ENCODE results near the gene ATP5PB.

Gene ATP5PB

GRCh38 chr1:111420377-111420776 lies 28.9 kb upstream of the ATP5PB start:
- H3K36me3 ChIP-seq (ENCODE audit: control insufficient read depth, insufficient read depth, low read length, severe bottlenecking) = no peaks in the 10 kb centered on the region
- H3K9me3 ChIP-seq (ENCODE audit: control insufficient read depth, low read length) = no peaks in the 10 kb centered on the region
- peaks cover 11% of the 10 kb centered on the region for H3K4me1 ChIP-seq (ENCODE audit: control insufficient read depth, insufficient read depth, low read length)
- H3K27me3 ChIP-seq (replicated peaks; ENCODE audit: control insufficient read depth, insufficient read depth, low read length) = no peaks in the 10 kb centered on the region
- DNase-seq (ENCODE audit: low read depth) = no peak
- H3K4me3 ChIP-seq (ENCODE audit: low read length) = no peak overlapping the region
- H3K9ac ChIP-seq (ENCODE audit: low read length) = no peak overlapping the region

GRCh38 chr1:111422546-111423391 lies 26.5 kb upstream of the ATP5PB start:
- no peak overlapping the region for H3K9ac ChIP-seq (ENCODE audit: low read length)

GRCh38 chr1:111424281-111424680 lies 25.0 kb upstream of the ATP5PB start:
- Histone ChIP-seq H3K9me3 (ENCODE audit: control insufficient read depth, low read length) (no peaks in the 10 kb centered on the region), H3K4me3 (ENCODE audit: low read length) (no peak overlapping the region), H3K4me1 (ENCODE audit: control insufficient read depth, insufficient read depth, low read length) (no peaks in the 10 kb centered on the region), H3K27me3 (replicated peaks; ENCODE audit: control insufficient read depth, insufficient read depth, low read length) (no peaks in the 10 kb centered on the region), H3K9ac (ENCODE audit: low read length) (no peak overlapping the region), H3K36me3 (ENCODE audit: control insufficient read depth, insufficient read depth, low read length, severe bottlenecking) (no peaks in the 10 kb centered on the region)
- DNase-seq (ENCODE audit: low read depth) = no peak

More at GRCh38 chr1:111422546-111423391, 26.5 kb upstream of the ATP5PB start:
- DNase-seq (ENCODE audit: low read depth) = peak; percentile 40
- Histone ChIP-seq H3K4me1 (ENCODE audit: control insufficient read depth, insufficient read depth, low read length) (peaks cover 5% of the 10 kb centered on the region), H3K27me3 (replicated peaks; ENCODE audit: control insufficient read depth, insufficient read depth, low read length) (no peaks in the 10 kb centered on the region), H3K4me3 (ENCODE audit: low read length) (no peak overlapping the region), H3K36me3 (ENCODE audit: control insufficient read depth, insufficient read depth, low read length, severe bottlenecking) (no peaks in the 10 kb centered on the region), H3K9me3 (ENCODE audit: control insufficient read depth, low read length) (no peaks in the 10 kb centered on the region)

GRCh38 chr1:111436726-111437125 lies 12.5 kb upstream of the ATP5PB start:
- Histone ChIP-seq H3K36me3 (ENCODE audit: control insufficient read depth, insufficient read depth, low read length, severe bottlenecking) (peaks cover 43% of the 10 kb centered on the region), H3K4me3 (ENCODE audit: low read length) (no peak overlapping the region), H3K9me3 (ENCODE audit: control insufficient read depth, low read length) (no peaks in the 10 kb centered on the region), H3K4me1 (ENCODE audit: control insufficient read depth, insufficient read depth, low read length) (peaks cover 27% of the 10 kb centered on the region), H3K27me3 (replicated peaks; ENCODE audit: control insufficient read depth, insufficient read depth, low read length) (no peaks in the 10 kb centered on the region), H3K9ac (ENCODE audit: low read length) (no peak overlapping the region)
- peak; percentile 23 for DNase-seq (ENCODE audit: low read depth)

- H3K9ac ChIP-seq (ENCODE audit: low read length) = no peak overlapping the region
- H3K9me3 ChIP-seq (ENCODE audit: control insufficient read depth, low read length) = no peaks in the 10 kb centered on the region
- no peak for DNase-seq (ENCODE audit: low read depth)
- H3K27me3 ChIP-seq (replicated peaks; ENCODE audit: control insufficient read depth, insufficient read depth, low read length) = no peaks in the 10 kb centered on the region
- peaks cover 27% of the 10 kb centered on the region for H3K4me1 ChIP-seq (ENCODE audit: control insufficient read depth, insufficient read depth, low read length)
- H3K4me3 ChIP-seq (ENCODE audit: low read length) = no peak overlapping the region
- H3K36me3 ChIP-seq (ENCODE audit: control insufficient read depth, insufficient read depth, low read length, severe bottlenecking) = peaks cover 73% of the 10 kb centered on the region
Observed at GRCh38 chr1:111439461-111440351, 9.6 kb upstream of the ATP5PB start.

GRCh38 chr1:111441573-111442192 lies 7.6 kb upstream of the ATP5PB start:
- peak; percentile 45 for DNase-seq (ENCODE audit: low read depth)
- no peak overlapping the region for H3K9ac ChIP-seq (ENCODE audit: low read length)
- H3K9me3 ChIP-seq (ENCODE audit: control insufficient read depth, low read length) = no peaks in the 10 kb centered on the region
- H3K27me3 ChIP-seq (replicated peaks; ENCODE audit: control insufficient read depth, insufficient read depth, low read length) = no peaks in the 10 kb centered on the region
- no peak overlapping the region for H3K4me3 ChIP-seq (ENCODE audit: low read length)
- peaks cover 93% of the 10 kb centered on the region for H3K36me3 ChIP-seq (ENCODE audit: control insufficient read depth, insufficient read depth, low read length, severe bottlenecking)
- peaks cover 23% of the 10 kb centered on the region for H3K4me1 ChIP-seq (ENCODE audit: control insufficient read depth, insufficient read depth, low read length)

- Histone ChIP-seq H3K4me1 (ENCODE audit: control insufficient read depth, insufficient read depth, low read length) (peaks cover 23% of the 10 kb centered on the region), H3K27me3 (replicated peaks; ENCODE audit: control insufficient read depth, insufficient read depth, low read length) (no peaks in the 10 kb centered on the region), H3K4me3 (ENCODE audit: low read length) (no peak overlapping the region), H3K9me3 (ENCODE audit: control insufficient read depth, low read length) (no peaks in the 10 kb centered on the region), H3K36me3 (ENCODE audit: control insufficient read depth, insufficient read depth, low read length, severe bottlenecking) (peaks cover 98% of the 10 kb centered on the region), H3K9ac (ENCODE audit: low read length) (no peak overlapping the region)
- DNase-seq (ENCODE audit: low read depth) = no peak
Observed at GRCh38 chr1:111442457-111442856, 6.8 kb upstream of the ATP5PB start.

- H3K9ac ChIP-seq (ENCODE audit: low read length) = no peak overlapping the region
- peaks cover 23% of the 10 kb centered on the region for H3K4me1 ChIP-seq (ENCODE audit: control insufficient read depth, insufficient read depth, low read length)
- H3K27me3 ChIP-seq (replicated peaks; ENCODE audit: control insufficient read depth, insufficient read depth, low read length) = no peaks in the 10 kb centered on the region
- no peak overlapping the region for H3K4me3 ChIP-seq (ENCODE audit: low read length)
- peaks cover 83% of the 10 kb centered on the region for H3K36me3 ChIP-seq (ENCODE audit: control insufficient read depth, insufficient read depth, low read length, severe bottlenecking)
- no peak for DNase-seq (ENCODE audit: low read depth)
- no peaks in the 10 kb centered on the region for H3K9me3 ChIP-seq (ENCODE audit: control insufficient read depth, low read length)
Observed at GRCh38 chr1:111444031-111444430, 5.2 kb upstream of the ATP5PB start.

GRCh38 chr1:111446546-111446945 lies 2.7 kb upstream of the ATP5PB start:
- Histone ChIP-seq H3K4me3 (ENCODE audit: low read length) (no peak overlapping the region), H3K27me3 (replicated peaks; ENCODE audit: control insufficient read depth, insufficient read depth, low read length) (no peaks in the 10 kb centered on the region), H3K36me3 (ENCODE audit: control insufficient read depth, insufficient read depth, low read length, severe bottlenecking) (peaks cover 70% of the 10 kb centered on the region), H3K9me3 (ENCODE audit: control insufficient read depth, low read length) (no peaks in the 10 kb centered on the region), H3K4me1 (ENCODE audit: control insufficient read depth, insufficient read depth, low read length) (peaks cover 28% of the 10 kb centered on the region), H3K9ac (ENCODE audit: low read length) (no peak overlapping the region)
- DNase-seq (ENCODE audit: low read depth) = no peak

- no peaks in the 10 kb centered on the region for H3K9me3 ChIP-seq (ENCODE audit: control insufficient read depth, low read length)
- DNase-seq (ENCODE audit: low read depth) = no peak
- peaks cover 64% of the 10 kb centered on the region for H3K36me3 ChIP-seq (ENCODE audit: control insufficient read depth, insufficient read depth, low read length, severe bottlenecking)
Observed at GRCh38 chr1:111446967-111447892, 2.0 kb upstream of the ATP5PB start.

More at GRCh38 chr1:111446967-111447892, 2.0 kb upstream of the ATP5PB start:
- Histone ChIP-seq H3K4me3 (ENCODE audit: low read length) (peak overlapping the region; percentile 95), H3K4me1 (ENCODE audit: control insufficient read depth, insufficient read depth, low read length) (peaks cover 29% of the 10 kb centered on the region), H3K27me3 (replicated peaks; ENCODE audit: control insufficient read depth, insufficient read depth, low read length) (no peaks in the 10 kb centered on the region), H3K9ac (ENCODE audit: low read length) (peak overlapping the region; percentile 99)

Data from adipocyte (in vitro differentiated cells).